SK-N-MC (cell line): ENCODE data around the gene PML.
"Not testable (repeated sequence)": the region's sequence is repeated elsewhere in the genome, so short reads cannot be mapped to it uniquely, and the experiment has no call there.

Experiments used
- EZH2 ChIP-seq: fragments of 200-600 bp; sonication (generic); IDR thresholded peaks from one replicate; pipeline ENCODE4 v1.6.1; 2017; ENCODE audit warnings: antibody characterized with exemption
- FOXP2 ChIP-seq: optimal IDR thresholded peaks from 2 replicates; pipeline ENCODE3; 2011; ENCODE audit warnings: mild to moderate bottlenecking, moderate library complexity; ENCODE audit not compliant: insufficient read depth; ENCODE audit errors: extremely low read length, control extremely low read depth
- POLR2AphosphoS5 ChIP-seq: IDR thresholded peaks from 2 replicates; pipeline ENCODE4 v1.6.1; 2012; ENCODE audit warnings: mild to moderate bottlenecking, low read depth, low read length, borderline replicate concordance

GRCh38 chr15:74071645-74072044 lies 77.1 kb downstream of the PML start:
- not testable (repeated sequence) for TF ChIP-seq EZH2, POLR2AphosphoS5, FOXP2
